Posterior vena cava (tissue), 2 donors: Measurements from ENCODE around the gene CCDC92. TPM values are rescaled to one million over a fixed set of nuclear protein-coding genes. Genes with fewer than 3 reads are reported as not detected.

Experiments
- total RNA-seq, 2 donors: library from RNA; stranded (reverse); fragmentation: NEBNext Ultra II Directional; extraction: Animal tissue kit (Norgen Biotek cat#: 25700); gene quantifications; one replicate each; pipeline ENCODE4 v1.2.1, GENCODE V29; 2021
- donor health status: DM: yes; HTN: yes; CAD: no.
- donor health status: DM: yes; HTN: yes; CAD: no.

CCDC92 gene
- total RNA-seq, 2 donors from 2014 or later = 37.4 to 52.3 TPM

Other genes starting within 250 kb of the CCDC92 start
- not detected for gene DNAH10, start 210.5 kb downstream of the CCDC92 start, total RNA-seq
- gene ZNF664, start 384 bp upstream of the CCDC92 start, total RNA-seq = 10 to 100 TPM; 55.1 to 56.4 TPM